HUES6 (cell line): ENCODE data around the gene MED19.

Experiments
- H3K27ac ChIP-seq: 2 replicates; pipeline ENCODE4 v1.7.0; 2013; ENCODE audit warnings: low read depth, mild to moderate bottlenecking, low read length, inconsistent platforms
- H3K27me3 ChIP-seq: 2 replicates; pipeline ENCODE4 v1.6.1; 2013; ENCODE audit warnings: low read length; ENCODE audit not compliant: control insufficient read depth, insufficient read depth
- H3K36me3 ChIP-seq: 2 replicates; pipeline ENCODE4 v1.6.1; 2013; ENCODE audit warnings: low read length; ENCODE audit not compliant: control insufficient read depth, insufficient read depth
- H3K4me1 ChIP-seq: 2 replicates; pipeline ENCODE4 v1.6.1; 2013; ENCODE audit warnings: low read length; ENCODE audit not compliant: control insufficient read depth, insufficient read depth
- H3K4me3 ChIP-seq: 2 replicates; pipeline ENCODE4 v1.5.1; 2013; ENCODE audit warnings: low read depth, low read length
- H3K9ac ChIP-seq: one replicate; pipeline ENCODE4 v1.6.1; 2013; ENCODE audit warnings: mild to moderate bottlenecking, low read length
- H3K9me3 ChIP-seq: 2 replicates; pipeline ENCODE4 v1.6.1; 2013; ENCODE audit warnings: low read depth, low read length; ENCODE audit not compliant: control insufficient read depth, insufficient read depth

The MED19 gene

DNA sequence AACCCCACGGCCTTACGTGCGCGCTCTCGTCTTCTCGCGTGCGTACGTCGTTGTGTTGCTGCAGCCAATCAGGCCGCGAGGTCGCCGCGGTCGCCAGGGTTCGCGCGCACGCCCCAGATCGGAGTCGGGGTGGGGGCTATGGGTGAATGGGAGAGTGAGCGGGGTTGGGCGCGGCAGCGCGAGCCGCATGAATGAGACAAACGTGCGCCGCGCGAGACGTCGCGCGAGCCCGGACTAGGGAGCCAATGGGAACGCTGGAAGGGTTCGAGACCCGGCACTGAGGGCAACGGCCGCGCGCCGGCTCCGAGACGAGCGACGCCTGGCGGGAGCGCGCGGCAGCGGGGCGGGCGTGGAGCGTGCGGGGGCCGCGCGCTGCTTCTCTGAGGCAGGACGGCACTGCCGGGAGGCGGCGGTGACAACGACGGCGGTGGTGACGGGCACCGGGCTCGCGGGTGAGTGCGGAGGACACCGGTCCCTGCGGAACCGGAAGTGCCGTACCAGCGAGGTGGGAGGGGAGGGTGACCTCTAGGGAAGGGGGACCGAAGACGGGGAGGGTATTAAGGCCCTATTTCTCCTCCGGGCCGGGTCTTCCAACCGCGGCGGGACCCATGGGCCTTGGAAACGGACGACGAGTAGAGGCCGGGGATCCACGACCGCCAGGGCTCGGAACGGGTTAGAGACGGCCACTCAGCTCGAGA, 44.1 kb downstream of the MED19 start, which contains the start of gene ZDHHC5:
ZDHHC5 (plus strand) TSS at position 379 of the 698 bp plus-strand sequence. CDS start 4,977 bp downstream, outside the sequence.
- Histone ChIP-seq H3K27ac (peak within 1 kb of the TSS; percentile 97), H3K9me3 (no peaks in the 10 kb centered on the region), H3K36me3 (peaks cover 13% of the 10 kb centered on the region), H3K4me3 (peak within 1 kb of the TSS; percentile 87), H3K9ac (peak within 1 kb of the TSS; percentile 96), H3K4me1 (peaks cover 4% of the 10 kb centered on the region; the same call in 1 of the 2 replicates), H3K27me3 (no peaks in the 10 kb centered on the region)

DNA sequence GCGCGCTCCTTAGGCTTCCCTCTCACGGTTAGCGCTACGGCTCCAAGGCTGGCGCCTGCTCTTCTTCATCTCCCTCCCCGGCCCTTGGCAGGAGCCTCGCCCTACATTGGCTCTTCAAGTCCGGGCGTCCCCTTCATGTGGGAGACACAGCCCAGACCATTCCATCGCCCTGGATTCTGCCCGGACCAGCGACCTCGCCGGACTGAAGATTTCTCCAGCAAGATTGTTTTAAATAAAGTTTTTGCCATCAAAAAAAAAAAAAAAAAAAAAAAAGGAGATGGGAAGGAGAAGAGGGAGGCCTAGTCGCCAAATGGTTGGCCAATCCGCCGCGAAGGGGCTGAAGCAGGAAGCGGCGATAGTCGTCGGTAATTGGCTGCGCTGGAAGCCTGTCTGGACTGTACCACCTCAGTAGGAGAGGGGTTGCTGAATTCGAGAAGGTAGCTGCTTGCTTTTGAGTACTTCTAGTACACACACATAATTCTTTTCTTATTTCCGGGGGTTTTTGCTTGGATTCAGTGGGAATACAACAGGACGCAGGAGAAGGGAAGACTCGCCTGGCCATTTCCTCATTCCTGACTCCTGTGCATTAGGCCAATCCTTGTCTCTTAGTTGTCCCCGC, 44.8 kb downstream of the MED19 start:
- Histone ChIP-seq H3K4me1 (peaks cover 4% of the 10 kb centered on the region; the same call in 1 of the 2 replicates), H3K4me3 (peak overlapping the region; percentile 87), H3K36me3 (peaks cover 7% of the 10 kb centered on the region), H3K9me3 (no peaks in the 10 kb centered on the region), H3K27ac (peak overlapping the region; percentile 97), H3K9ac (peak overlapping the region; percentile 96), H3K27me3 (no peaks in the 10 kb centered on the region)

DNA sequence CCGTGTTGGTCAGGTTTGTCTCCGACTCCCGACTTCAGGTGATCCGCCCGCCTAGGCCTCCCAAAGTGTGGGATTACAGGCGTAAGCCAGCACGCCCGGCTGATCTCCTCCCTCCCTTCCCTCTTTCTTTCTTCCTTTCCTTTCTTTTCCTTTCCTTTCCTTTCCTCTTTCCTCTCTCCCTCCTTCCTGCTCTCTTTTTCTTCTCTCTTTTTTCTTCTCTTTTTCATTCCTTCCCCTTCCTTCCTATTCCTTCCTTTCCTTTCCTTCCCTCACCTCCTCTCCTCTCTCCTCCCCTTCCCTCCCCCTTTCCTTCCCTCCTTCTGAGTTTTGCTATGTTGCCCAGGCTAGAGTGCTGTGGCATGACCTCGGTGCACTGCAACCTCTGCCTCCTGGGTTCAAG, 48.0 kb downstream of the MED19 start:
- H3K36me3 ChIP-seq, result peaks cover 24% of the 10 kb centered on the region
- H3K4me3 ChIP-seq, result no peak overlapping the region
- no peaks in the 10 kb centered on the region for H3K9me3 ChIP-seq
- no peak overlapping the region for H3K27ac ChIP-seq
- no peaks in the 10 kb centered on the region for H3K27me3 ChIP-seq
- peaks cover under 1% of the 10 kb centered on the region; the same call in 1 of the 2 replicates for H3K4me1 ChIP-seq
- no peak overlapping the region for H3K9ac ChIP-seq

DNA sequence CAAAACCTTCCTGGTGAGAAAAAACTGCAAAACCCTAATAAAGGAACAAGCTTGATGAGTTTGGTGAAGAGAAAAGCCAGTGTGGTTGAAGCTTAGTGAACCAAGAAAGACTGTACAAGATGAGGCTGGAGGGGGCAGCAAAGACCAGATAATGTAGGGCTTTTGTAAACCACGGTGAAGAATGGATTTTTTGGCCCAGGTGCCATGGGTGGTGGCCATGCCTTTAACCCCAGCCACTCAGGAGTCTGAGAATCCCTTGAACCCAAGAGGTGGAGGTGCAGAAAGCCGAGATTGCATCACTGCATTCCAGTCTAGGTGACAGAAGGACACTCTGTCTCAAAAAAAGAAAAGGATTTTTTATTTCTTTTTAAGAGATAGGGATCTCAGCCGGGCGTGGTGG, 49.1 kb downstream of the MED19 start:
- no peak overlapping the region for H3K9ac ChIP-seq

DNA sequence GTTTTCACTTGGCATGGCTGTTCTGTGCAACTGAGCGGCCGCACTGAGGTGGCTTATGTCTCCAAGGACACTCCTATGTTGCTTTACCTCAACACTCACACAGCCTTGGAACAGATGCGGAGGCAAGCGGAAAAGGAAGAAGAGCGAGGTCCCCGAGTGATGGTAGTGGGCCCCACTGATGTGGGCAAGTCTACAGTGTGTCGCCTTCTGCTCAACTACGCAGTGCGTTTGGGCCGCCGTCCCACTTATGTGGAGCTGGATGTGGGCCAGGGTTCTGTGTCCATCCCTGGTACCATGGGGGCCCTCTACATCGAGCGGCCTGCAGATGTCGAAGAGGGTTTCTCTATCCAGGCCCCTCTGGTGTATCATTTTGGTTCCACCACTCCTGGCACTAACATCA, 52.3 kb downstream of the MED19 start:
- no peaks in the 10 kb centered on the region for H3K9me3 ChIP-seq
- no peaks in the 10 kb centered on the region for H3K4me1 ChIP-seq
- no peak overlapping the region for H3K27ac ChIP-seq
- H3K9ac ChIP-seq, result no peak overlapping the region
- no peaks in the 10 kb centered on the region for H3K27me3 ChIP-seq
- H3K4me3 ChIP-seq, result no peak overlapping the region
- H3K36me3 ChIP-seq, result peaks cover 24% of the 10 kb centered on the region

More for the DNA sequence above, 49.1 kb downstream of the MED19 start:
- H3K27ac ChIP-seq, result no peak overlapping the region
- H3K36me3 ChIP-seq, result peaks cover 24% of the 10 kb centered on the region
- no peak overlapping the region for H3K4me3 ChIP-seq
- H3K9me3 ChIP-seq, result no peaks in the 10 kb centered on the region
- H3K4me1 ChIP-seq, result no peaks in the 10 kb centered on the region
- no peaks in the 10 kb centered on the region for H3K27me3 ChIP-seq

DNA sequence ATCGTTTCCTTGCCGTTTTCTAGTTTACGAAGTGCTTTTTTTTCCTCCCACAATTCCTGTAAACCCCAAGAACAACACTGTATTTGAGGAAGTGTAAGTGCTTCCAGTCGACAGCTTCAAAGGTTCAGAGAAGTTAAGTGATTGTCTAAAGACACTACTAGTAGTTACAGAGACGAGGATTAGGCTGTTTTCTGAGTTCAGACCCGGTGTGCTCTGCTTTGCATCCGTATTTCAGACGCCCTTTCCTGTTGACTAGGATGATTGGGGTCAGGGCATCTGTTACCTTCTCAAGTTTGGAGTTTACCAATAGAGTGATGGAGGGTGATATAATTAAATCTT, 54.0 kb downstream of the MED19 start:
- Histone ChIP-seq H3K9ac (peak overlapping the region; percentile 81), H3K9me3 (no peaks in the 10 kb centered on the region), H3K36me3 (peaks cover 24% of the 10 kb centered on the region), H3K27ac (no peak overlapping the region), H3K4me3 (peak overlapping the region; percentile 89), H3K27me3 (no peaks in the 10 kb centered on the region), H3K4me1 (peaks cover 2% of the 10 kb centered on the region; the same call in 1 of the 2 replicates)

DNA sequence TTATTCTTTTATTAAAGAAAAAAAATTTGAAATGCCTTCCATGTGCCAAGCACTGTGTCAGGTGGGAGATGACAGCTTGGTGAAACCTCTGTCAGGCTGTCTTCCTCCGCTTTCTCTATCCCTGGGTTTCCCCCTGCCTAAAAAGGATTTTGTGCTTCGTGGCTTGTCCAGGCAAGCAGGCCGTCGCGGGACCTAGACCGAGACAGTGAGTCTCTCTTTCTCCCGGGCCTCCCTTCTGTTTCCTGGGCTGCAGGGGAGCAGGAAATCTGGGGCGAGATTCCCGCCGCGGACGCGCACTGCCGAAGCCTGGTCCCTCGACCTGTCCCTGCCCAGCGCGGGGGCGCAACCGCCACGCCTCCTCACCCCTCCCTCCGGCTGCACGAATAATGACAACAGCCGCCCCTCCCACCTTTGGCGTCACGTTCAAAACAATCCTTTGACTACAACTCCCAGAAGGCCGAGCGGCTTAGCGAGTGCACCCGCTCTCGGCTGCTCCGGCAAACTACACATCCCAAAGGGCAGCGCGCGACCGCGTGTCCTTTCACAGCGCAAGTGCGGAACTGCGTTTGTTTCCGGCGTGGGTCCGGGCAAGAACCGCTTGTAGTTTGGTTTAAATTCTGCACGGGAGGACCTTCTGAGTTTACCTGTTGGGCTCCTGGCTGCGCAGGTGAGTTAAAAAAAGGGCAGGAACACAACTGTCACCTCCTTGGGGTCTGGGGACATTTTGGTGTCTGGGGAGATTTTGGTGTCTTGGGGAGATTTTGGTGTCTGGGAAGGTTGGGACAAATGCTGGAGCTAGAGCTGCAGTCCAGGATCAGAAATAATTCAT, 54.6 kb downstream of the MED19 start, which contains the start of gene CLP1:
CLP1 (plus strand) TSS at position 569 of the 829 bp plus-strand sequence. CDS start 1,715 bp downstream, outside the sequence.
- H3K36me3 ChIP-seq, result peaks cover 24% of the 10 kb centered on the region
- no peaks in the 10 kb centered on the region for H3K9me3 ChIP-seq
- no peaks in the 10 kb centered on the region for H3K27me3 ChIP-seq
- no peak within 1 kb of the TSS for H3K27ac ChIP-seq
- H3K4me3 ChIP-seq, result peak within 1 kb of the TSS; percentile 89
- H3K9ac ChIP-seq, result peak within 1 kb of the TSS; percentile 81
- H3K4me1 ChIP-seq, result peaks cover 6% of the 10 kb centered on the region; the same call in 1 of the 2 replicates

DNA sequence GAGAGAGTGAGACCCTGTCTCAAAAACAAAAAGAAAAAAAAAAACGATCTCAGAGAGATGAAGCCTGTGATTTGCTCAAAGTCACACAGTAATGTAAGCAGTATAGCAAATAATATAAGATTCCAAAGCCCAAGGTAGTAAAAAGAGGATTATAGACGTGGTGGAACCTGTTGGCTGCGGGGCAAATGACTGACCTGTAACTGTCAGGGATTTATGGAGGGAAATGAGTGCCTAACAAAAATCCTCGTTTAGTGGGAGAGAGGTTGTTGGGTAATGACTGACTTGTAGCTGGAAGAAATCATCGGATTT, 55.2 kb downstream of the MED19 start:
- peak overlapping the region; percentile 89 for H3K4me3 ChIP-seq
- peak overlapping the region; percentile 63 for H3K9ac ChIP-seq
- H3K36me3 ChIP-seq, result peaks cover 24% of the 10 kb centered on the region
- H3K9me3 ChIP-seq, result no peaks in the 10 kb centered on the region
- H3K27me3 ChIP-seq, result no peaks in the 10 kb centered on the region
- H3K4me1 ChIP-seq, result peaks cover 6% of the 10 kb centered on the region; the same call in 1 of the 2 replicates
- H3K27ac ChIP-seq, result no peak overlapping the region
